Posterior cingulate gyrus (tissue), 11 donors: Measurements from ENCODE around the gene RCOR3.
A peak's percentile ranks its signal among the peaks of the same experiment; 100 is the strongest.
"Not testable (repeated sequence)": the region's sequence is repeated elsewhere in the genome, so short reads cannot be mapped to it uniquely, and the experiment has no call there.

Experiments used
- DNase-seq, 10 donors: peaks; one replicate each; pipeline versions ENCODE4 v3.0.0 to v3.0.0-alpha.2; 2020 to 2021; ENCODE audit warnings: mixed read lengths in 3 of 10
- intact Hi-C: fragments of 100-400 bp; cut with DNase I; formaldehyde crosslinking; loops from one replicate; pipeline ENCODE4 v1.15.1; 2023

The RCOR3 gene

DNA sequence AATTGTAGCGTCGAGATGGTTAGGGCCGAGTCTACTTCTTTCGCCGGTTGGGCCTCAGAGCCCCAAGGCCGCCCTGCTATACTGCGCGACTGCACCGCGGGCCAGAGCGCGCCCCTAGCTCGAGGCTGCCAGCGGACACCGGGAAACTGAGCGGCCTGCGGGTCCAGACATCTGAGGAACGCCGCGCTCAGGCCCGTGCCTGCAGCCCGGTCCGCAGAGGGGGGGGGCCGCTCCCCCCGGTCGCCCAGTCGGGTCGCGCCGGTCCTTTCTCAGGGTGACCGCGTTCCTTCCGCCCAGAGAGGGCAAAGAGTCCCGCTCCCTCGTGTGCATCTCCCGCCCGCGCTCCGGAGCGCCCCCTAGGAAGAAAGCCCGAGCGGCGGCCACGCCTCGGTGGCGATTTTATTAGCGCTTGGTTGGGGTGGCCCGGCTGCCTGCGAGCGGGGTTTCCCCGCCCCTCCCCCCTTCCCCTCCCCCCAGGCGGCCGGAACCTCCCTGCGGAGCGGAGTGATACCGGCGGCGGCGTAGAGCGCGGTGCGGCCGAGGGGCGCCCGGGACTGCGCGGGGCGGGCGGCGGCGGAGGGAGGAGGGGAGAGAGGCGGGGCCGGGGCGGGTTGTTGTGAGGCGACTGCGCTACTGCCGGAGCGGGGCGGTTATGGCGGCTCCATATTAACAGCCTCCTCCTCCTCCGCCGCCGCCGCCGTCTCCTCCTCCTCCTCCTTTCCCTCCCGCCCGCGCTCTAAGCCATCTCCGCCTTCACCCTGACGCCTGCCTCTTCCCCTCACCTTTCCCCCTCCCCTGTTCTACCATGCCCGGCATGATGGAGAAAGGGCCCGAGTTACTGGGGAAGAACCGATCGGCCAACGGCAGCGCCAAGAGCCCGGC, at the start of gene RCOR3:
Gene RCOR3 (plus strand): TSS at position 611 of the 882 bp plus-strand sequence. CDS start 195 bp downstream, at position 806.
- DNase-seq, result peak; percentile 85 to 99 (median 90)
- intact Hi-C loops, result loop anchor here (2.0 to 10.0 kb wide), 2 partner anchors 124 kb away; partner anchors contain the start of gene KCNH1

- peak in 1 of 10 donors; percentile 16 for DNase-seq
- intact Hi-C loops, result no loop called here
Measured at GRCh38 chr1:211210052-211210451, 49.1 kb upstream of the RCOR3 start.

- DNase-seq, result no peak
- intact Hi-C loops, result no loop called here
Measured at GRCh38 chr1:211210965-211211364, 48.2 kb upstream of the RCOR3 start.

- intact Hi-C loops, result no loop called here
- no peak for DNase-seq
Measured at GRCh38 chr1:211213702-211214101, 45.5 kb upstream of the RCOR3 start.

DNA sequence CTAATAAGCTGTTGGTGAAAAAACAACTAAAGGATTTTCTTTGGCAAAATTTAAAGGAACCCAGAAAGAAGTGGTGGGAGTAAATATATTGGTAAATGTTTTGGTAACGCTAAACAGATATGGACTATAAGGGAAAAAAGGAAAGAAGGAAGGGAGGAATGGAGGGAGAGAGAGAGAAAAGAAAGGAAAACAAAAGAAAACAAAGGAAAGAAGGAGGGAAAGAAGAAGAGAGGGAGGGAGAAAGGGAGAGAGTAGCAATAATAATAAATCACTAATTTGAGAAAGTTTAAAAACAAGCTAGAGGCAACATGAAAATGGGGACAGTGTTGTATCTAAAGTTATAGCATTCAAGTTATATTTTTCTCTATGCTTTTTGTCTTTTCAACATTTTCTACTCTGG, 43.6 kb upstream of the RCOR3 start:
- intact Hi-C loops, result no loop called here
- no peak for DNase-seq

GRCh38 chr1:211217392-211217791, 41.8 kb upstream of the RCOR3 start:
- no peak for DNase-seq
- intact Hi-C loops, result no loop called here

DNA sequence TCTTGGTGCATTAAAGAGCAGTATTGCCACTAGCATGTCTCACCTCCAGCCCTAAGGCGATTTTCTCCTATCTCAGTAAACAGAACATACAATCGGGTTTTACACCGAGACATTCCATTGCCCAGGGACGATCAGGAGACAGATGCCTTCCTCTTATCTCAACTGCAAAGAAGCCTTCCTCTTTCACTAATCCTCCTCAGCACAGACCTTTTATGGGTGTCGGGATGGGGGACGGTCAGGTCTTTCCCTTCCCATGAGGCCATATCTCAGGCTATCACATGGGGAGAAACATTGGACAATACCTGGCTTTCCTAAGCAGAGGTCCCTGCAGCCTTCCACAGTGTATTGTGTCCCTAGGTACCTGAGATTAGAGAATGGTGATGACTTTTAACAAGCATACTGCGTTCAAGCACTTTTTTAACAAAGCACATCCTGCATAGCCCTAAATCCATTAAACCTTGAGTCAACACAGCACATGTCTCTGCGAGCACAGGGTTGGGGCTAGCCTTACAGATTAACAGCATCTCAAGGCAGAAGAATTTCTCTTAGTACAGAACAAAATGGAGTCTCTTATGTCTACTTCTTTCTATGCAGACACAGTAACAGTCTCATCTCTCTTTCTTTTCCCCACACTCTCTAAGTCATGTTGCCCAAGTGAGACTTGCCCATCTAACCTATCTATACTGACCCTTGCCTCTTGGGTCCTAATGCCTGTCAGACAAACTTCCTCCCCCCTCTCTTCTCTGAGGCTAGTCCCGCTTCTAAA, 36.5 kb upstream of the RCOR3 start:
- DNase-seq, intact Hi-C loops: not testable (repeated sequence)

GRCh38 chr1:211228573-211229364, 30.4 kb upstream of the RCOR3 start:
- DNase-seq, intact Hi-C loops: not testable (repeated sequence)

GRCh38 chr1:211229365-211229759, 29.8 kb upstream of the RCOR3 start:
- intact Hi-C loops, result no loop called here
- no peak for DNase-seq

DNA sequence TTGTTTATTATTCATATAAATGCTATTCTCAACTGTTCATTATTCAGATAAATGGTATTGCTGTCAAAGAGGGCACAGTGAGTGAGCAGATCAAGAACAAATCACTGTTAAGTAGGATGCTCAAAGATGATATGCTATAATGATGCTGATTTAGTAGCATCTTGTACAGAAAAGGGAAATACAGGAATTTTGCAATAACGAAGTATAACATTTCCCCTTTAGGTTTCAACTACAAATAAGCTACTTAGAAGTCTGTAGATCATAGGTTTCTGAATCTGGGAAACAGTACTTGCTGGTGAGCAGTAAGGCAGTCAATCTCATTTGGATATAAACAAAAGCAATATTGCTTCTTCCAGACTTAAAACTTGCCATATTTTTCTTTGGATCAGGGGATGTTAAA, 27.3 kb upstream of the RCOR3 start:
- DNase-seq, result no peak
- intact Hi-C loops, result no loop called here

GRCh38 chr1:211236633-211237320, 22.4 kb upstream of the RCOR3 start:
- intact Hi-C loops, result no loop called here

DNA sequence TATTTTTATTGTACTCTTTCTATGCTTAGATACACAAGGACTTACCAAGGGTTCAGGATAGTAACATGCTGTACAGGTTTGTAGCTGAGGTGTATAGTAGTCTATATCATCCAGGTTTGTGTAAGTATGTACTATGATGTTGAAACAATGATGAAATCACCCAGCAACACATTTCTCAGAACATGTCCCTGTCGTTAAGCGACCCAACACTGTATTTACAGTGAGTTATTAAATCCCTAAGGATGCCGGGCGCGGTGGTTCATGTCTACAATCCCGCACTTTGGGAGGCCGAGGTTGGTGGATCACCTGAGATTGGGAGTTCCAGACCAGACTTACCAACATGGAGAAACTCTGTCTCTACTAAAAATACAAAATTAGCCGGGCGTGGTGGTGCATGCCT, 21.6 kb upstream of the RCOR3 start:
- no peak for DNase-seq
- intact Hi-C loops, result no loop called here

More at GRCh38 chr1:211236633-211237320, 22.4 kb upstream of the RCOR3 start:
- DNase-seq, result no peak

DNA sequence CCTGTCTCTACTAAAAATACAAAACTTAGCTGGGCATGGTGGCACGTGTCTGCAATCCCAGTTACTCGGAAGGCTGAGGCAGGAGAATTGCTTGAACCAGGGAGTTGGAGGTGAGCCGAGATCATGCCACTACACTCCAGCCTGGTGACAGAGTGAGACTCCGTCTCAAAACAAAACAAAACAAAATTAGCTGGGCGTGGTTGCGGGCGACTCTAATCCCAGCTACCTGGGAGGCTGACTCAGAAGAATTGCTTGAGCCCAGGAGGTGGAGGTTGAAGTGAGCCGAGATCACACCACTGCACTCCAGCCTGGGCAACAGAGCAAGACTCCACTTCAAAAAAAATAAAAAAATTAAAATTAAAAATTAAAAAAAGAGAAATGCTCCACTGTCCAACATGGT, 18.6 kb upstream of the RCOR3 start:
- DNase-seq, intact Hi-C loops: not testable (repeated sequence)

- intact Hi-C loops, result no loop called here
- DNase-seq, result no peak
Measured at GRCh38 chr1:211241071-211241470, 18.1 kb upstream of the RCOR3 start.

DNA sequence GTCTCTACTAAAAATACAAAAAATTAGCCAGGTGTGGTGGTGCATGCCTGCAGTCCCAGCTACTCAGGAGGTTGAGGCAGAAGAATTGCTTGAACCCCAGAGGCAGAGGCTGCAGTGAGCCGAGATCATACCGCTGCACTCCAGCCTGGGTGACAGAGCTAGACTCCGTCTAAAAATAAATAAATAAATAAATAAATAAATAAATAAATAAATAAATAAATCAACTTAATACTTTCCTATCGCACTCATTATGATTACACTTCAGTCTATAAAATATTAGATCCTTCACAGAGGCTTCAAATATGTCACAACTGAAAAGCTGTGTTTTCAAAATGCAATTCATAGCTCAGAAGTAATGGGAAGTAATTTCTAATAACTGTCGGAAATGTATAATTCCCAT, 15.5 kb upstream of the RCOR3 start:
- intact Hi-C loops, DNase-seq: not testable (repeated sequence)

DNA sequence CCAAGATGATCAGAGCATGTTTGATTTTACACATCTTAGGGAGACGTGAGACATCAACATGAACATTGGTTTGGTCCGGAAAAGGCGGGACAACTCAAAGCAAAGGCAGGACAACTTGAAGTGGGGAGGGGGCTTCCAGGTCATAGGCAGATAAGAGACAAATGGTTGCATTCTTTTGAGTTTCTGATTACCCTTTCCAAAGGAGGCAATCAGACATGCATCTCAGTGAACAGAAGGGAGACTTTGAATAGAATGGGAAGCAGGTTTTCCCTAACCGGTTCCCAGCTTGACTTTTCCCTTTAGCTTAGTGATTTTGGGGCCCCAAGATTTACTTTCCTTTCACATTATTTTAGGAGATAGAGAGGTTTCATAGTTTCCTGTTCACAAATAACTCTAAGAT, 12.6 kb upstream of the RCOR3 start:
- DNase-seq, intact Hi-C loops: not testable (repeated sequence)

- DNase-seq, result no peak
- intact Hi-C loops, result no loop called here
Measured at GRCh38 chr1:211247921-211248320, 11.2 kb upstream of the RCOR3 start.

DNA sequence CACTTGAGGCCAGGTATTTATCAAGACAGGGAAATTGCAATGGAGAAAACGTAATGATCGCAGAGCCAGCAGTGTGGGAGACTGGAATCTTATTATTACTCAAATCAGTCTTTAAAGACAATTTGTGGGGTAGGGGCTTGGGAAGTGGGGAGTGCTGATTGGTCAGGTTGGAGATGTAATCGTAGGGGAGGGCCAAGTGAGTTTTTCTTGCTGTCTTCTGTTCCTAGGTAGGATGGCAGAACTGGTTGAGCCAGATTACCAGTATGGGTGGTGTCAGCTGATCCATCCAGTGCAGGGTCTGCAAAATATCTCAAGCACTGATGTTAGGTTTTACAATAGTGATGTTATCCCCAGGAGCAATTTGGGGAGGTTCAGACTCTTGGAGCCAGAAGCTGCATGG, 9.6 kb upstream of the RCOR3 start:
- DNase-seq, result not testable (repeated sequence)
- intact Hi-C loops, result loop anchor here (10.0 kb wide), 1 partner anchor 115 kb away; the partner anchor contains the start of gene KCNH1

DNA sequence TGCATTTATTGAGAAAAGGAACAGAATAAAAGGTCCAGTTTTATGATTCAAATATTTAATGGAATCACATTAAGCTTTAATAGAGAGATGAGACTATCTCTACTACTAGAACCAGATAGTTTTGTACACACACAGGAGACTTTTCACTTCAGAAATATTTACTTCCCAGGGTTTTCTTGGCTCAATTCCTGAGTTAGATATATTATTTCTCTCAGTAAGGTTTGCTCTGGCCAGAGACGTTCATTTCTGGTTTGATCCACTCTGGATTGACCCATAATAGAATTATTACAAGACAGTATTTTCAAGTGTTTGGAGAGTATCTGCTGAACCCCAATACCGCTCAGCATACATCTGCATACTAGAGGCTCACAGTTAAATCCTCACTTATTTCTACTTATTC, 1.3 kb upstream of the RCOR3 start:
- intact Hi-C loops, result loop anchor here (2.0 to 10.0 kb wide), 2 partner anchors 123 to 125 kb away; partner anchors contain the start of gene KCNH1

GRCh38 chr1:211258310-211258755, 833 bp upstream of the RCOR3 start:
- peak; percentile 49 to 94 (median 63) for DNase-seq
- intact Hi-C loops, result loop anchor here (2.0 to 10.0 kb wide), 2 partner anchors 124 kb away; partner anchors contain the start of gene KCNH1

More for the DNA sequence above, 1.3 kb upstream of the RCOR3 start:
- no peak for DNase-seq
